Measurements from ENCODE around the gene TMEM253. TPM values are rescaled to one million over a fixed set of nuclear protein-coding genes. Genes with fewer than 3 reads are reported as not detected.

TMEM253 gene
- total RNA-seq, result not detected in 2 replicates

GRCh38 chr14:21100931-21101330 is at the start of gene TMEM253:
TSS of gene TMEM253 (plus strand) at chr14:21101066. CDS start at chr14:21101344, 278 bp downstream.

DNA sequence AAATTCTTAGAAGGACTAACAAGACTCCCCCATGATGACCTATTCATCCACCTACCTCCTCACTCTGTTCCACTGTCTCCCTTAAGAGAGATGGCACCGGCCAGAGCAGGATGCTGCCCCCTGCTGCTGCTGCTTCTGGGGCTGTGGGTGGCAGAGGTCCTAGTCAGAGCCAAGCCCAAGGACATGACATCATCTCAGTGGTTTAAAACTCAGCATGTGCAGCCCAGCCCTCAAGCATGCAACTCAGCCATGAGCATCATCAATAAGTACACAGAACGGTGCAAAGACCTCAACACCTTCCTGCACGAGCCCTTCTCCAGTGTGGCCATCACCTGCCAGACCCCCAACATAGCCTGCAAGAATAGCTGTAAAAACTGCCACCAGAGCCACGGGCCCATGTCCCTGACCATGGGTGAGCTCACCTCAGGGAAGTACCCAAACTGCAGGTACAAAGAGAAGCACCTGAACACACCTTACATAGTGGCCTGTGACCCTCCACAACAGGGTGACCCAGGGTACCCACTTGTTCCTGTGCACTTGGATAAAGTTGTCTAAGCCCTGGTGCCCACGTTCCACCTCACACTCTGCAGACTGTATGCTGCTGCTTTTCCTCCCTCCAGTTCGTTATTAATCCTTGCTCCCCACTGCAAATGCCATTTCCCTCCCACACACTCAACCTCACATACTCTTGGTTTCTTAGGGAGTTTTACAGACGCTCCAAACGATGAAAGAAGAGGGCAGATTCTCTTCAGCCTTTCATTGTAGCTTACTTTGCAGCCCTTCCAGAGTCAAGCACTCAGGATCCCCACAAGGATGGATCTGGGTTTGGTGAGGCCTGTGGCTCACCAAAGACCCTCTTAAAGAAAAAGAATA is 42.8 kb upstream of the TMEM253 start, which contains the start of gene RNASE8:
Gene RNASE8, plus strand, starts transcription at position 20 of the 873 bp plus-strand sequence. Its CDS starts 71 bp downstream, at position 91.

DNA sequence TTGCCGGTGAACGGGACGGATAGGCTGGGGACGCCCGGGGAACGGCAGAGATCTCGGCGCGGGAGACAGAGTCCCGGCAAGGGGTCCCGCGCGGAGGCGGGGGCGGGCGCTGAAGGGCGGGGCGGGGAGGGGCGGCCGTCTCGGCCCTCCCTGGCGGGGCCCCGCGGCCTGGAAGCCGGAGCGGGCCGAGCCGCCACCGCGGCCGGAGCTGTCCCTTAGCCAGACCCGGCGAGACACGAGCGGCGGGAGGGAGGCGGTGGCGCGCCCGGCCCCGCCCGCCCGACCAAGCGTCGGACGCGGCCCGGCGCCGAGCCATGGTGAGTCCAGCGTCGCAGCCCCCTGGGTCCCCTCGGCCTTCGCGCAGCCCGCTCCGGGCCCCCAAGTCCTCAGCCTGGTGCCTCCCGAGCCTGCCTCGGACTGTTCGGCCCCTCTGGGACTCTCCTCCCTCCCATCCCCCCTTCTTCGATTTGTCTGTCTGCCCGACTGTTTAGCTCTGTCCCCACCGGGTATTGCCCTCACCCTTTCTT is 30.7 kb upstream of the TMEM253 start, which contains the start of gene ARHGEF40:
Gene ARHGEF40, plus strand, starts transcription at position 222 of the 527 bp plus-strand sequence. Its CDS starts 93 bp downstream, at position 315.

DNA sequence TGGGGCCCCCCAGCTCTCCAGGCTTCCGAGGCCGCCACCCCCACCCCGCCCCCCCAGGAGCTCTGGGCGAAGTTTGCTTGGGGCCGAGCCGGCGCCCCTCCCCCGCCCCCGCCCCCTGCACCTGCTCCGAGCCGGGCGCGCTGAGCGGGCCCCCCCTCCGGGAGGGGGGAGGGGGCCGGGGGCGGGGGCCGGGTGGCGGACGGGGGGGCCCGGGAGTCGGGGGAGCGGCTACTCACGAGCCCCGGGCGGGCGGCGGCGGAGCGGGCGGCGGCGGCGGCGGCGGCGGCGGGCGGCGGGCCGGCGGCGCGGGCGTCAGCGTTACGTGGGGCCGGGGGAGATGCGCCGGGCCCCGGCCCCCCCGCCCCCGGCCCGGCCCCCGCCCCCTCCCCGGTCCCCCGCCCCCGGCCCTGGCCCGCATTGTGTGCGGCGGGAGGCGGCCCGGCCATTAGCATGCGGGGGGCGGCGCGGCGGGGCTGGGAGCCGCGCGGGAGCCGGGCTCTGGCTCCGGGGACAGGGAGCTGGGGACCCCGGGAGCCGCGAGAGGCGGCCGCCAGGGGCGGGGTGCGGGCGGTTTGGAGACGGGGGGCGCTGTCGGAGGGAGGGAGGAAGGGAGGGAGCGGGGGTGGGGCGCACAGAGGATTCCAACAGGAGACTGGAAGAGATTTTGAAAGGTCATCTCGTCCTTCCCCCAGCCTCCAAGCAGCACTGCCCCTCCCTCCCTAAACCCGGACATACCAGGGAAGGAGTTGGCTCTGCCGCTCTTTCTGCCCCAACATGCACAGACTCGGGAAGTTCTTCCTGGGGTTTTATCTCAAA is 2.6 kb upstream of the TMEM253 start, which contains the start of gene ZNF219:
Gene ZNF219, minus strand, starts transcription at position 580 of the 816 bp plus-strand sequence. CDS start 5,064 bp downstream, outside the sequence.

Small RNAs within 50 kb of the gene (small RNA-seq; reads per million reads assigned to genes)
- gene RNU6-252P (ENCODE audit: low replicate concordance), result not detected

Other genes with a start within 250 kb of the TMEM253 start
- gene RNASE3, start 209.7 kb upstream of the TMEM253 start, total RNA-seq, result not detected in 2 replicates
- gene RNASE2, start 145.6 kb upstream of the TMEM253 start, total RNA-seq, result not detected in 2 replicates
- 33.3 and 62.6 TPM in 2 replicates for gene METTL17, start 111.1 kb upstream of the TMEM253 start, total RNA-seq
- gene SLC39A2, start 101.8 kb upstream of the TMEM253 start, total RNA-seq, result 0.14 TPM in 1 of 2 replicates, not detected in the other
- gene NDRG2, start 76.0 kb upstream of the TMEM253 start, total RNA-seq, result 1.7 and 4.2 TPM in 2 replicates
- gene TPPP2, start 70.8 kb upstream of the TMEM253 start, total RNA-seq, result not detected in 2 replicates
- not detected in 2 replicates for gene RNASE13, start 66.3 kb upstream of the TMEM253 start, total RNA-seq
- not detected in 2 replicates for gene RNASE7, start 58.7 kb upstream of the TMEM253 start, total RNA-seq
- not detected in 2 replicates for gene RNASE8, start 43.2 kb upstream of the TMEM253 start, total RNA-seq
- 17.5 and 57.3 TPM in 2 replicates for gene ARHGEF40, start 30.8 kb upstream of the TMEM253 start, total RNA-seq
- 1.7 and 7.2 TPM in 2 replicates for gene ZNF219, start 2.4 kb upstream of the TMEM253 start, total RNA-seq
- not detected in 2 replicates for gene OR5AU1, start 55.0 kb downstream of the TMEM253 start, total RNA-seq
- 451 and 701 TPM in 2 replicates for gene HNRNPC, start 168.4 kb downstream of the TMEM253 start, total RNA-seq
- 0.22 and 0.29 TPM in 2 replicates for gene RPGRIP1, start 179.0 kb downstream of the TMEM253 start, total RNA-seq